HG02763 (cell line): ENCODE measurements around the gene CARMIL1.

Source experiments
- ATAC-seq: cut with Tn5 transposase; IDR thresholded peaks from one replicate; pipeline ENCODE4 v1.9.1; 2021; ENCODE audit warnings: mild to moderate bottlenecking, moderate library complexity; ENCODE audit not compliant: unreplicated experiment

The CARMIL1 gene

GRCh38 chr6:25599516-25600085, 320.4 kb downstream of the CARMIL1 start:
- ATAC-seq: no peak

- no peak for ATAC-seq
These were observed 322.9 kb downstream of the CARMIL1 start for GRCh38 chr6:25601800-25602673.

GRCh38 chr6:25602674-25602982, 323.5 kb downstream of the CARMIL1 start:
- ATAC-seq: no peak

- no peak for ATAC-seq
These were observed 324.1 kb downstream of the CARMIL1 start for GRCh38 chr6:25603251-25603650.

GRCh38 chr6:25606151-25606550, 327.0 kb downstream of the CARMIL1 start:
- no peak for ATAC-seq

GRCh38 chr6:25608558-25609174, 329.5 kb downstream of the CARMIL1 start:
- no peak for ATAC-seq

GRCh38 chr6:25612666-25613065, 333.5 kb downstream of the CARMIL1 start:
- no peak for ATAC-seq

GRCh38 chr6:25613415-25613814, 334.2 kb downstream of the CARMIL1 start:
- ATAC-seq: no peak

GRCh38 chr6:25614052-25614451, 334.9 kb downstream of the CARMIL1 start:
- no peak for ATAC-seq

- ATAC-seq: no peak
These were observed 336.3 kb downstream of the CARMIL1 start for GRCh38 chr6:25615471-25615870.

- no peak for ATAC-seq
These were observed 338.8 kb downstream of the CARMIL1 start for GRCh38 chr6:25617997-25618396.

GRCh38 chr6:25619217-25619616, 340.0 kb downstream of the CARMIL1 start:
- no peak for ATAC-seq

GRCh38 chr6:25620391-25620790, 341.2 kb downstream of the CARMIL1 start:
- ATAC-seq: no peak

- ATAC-seq: no peak
These were observed 343.9 kb downstream of the CARMIL1 start for GRCh38 chr6:25623065-25623464.

- no peak for ATAC-seq
These were observed 344.7 kb downstream of the CARMIL1 start for GRCh38 chr6:25623879-25624278.

- no peak for ATAC-seq
These were observed 347.8 kb downstream of the CARMIL1 start for GRCh38 chr6:25627001-25627400.

- ATAC-seq: no peak
These were observed 349.5 kb downstream of the CARMIL1 start for GRCh38 chr6:25628471-25629197.

GRCh38 chr6:25629198-25629576, 350.0 kb downstream of the CARMIL1 start:
- no peak for ATAC-seq

- ATAC-seq: no peak
These were observed 351.5 kb downstream of the CARMIL1 start for GRCh38 chr6:25630508-25631278.

- no peak for ATAC-seq
These were observed 356.7 kb downstream of the CARMIL1 start for GRCh38 chr6:25635886-25636317.

GRCh38 chr6:25637211-25637610, 358.0 kb downstream of the CARMIL1 start:
- ATAC-seq: no peak
